NCI-H1092 treated with DMSO at 0.1 percent for 48 hours (cell line): ENCODE data around the gene MTURN.

Experiments used
- DNase-seq: peaks from one replicate; lab custom pipeline; 2025; lab: John Stamatoyannopoulos, UW

Gene MTURN

GRCh38 chr7:30136117-30136731 lies 1.4 kb downstream of the MTURN start:
- DNase-seq, result no peak

GRCh38 chr7:30136743-30137485 lies 2.1 kb downstream of the MTURN start:
- DNase-seq, result no peak

GRCh38 chr7:30139836-30140384 lies 5.1 kb downstream of the MTURN start:
- DNase-seq, result no peak

GRCh38 chr7:30140456-30140855 lies 5.7 kb downstream of the MTURN start:
- peak; percentile 40 for DNase-seq

GRCh38 chr7:30142710-30143109 lies 7.9 kb downstream of the MTURN start:
- DNase-seq, result peak; percentile 54

DNA sequence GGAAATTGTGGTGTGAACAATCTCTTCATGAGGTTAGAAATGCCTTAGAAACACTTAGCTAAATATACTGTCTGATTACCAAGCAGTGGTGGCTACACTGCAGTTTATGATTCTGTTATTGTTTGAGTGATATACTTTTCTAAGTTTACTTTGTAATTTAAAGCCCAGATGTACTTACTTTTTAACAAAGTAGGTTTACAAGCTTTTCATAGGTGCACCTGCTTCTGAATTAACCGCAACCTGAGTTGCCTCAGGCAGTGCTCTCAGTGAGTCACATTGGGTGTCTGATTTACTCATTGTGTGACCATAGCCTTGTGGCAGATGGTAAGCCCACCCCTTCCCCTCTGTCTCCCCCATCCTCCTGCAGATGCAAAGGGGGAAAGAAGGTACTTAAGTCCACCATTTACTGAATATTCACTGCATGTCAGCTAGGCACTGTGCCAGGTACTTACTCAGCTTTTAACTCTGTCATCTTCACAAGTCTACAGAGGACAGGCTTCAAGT lies 9.0 kb downstream of the MTURN start:
- DNase-seq, result peak; percentile 96

- no peak for DNase-seq
Observed at GRCh38 chr7:30144657-30145306, 10.0 kb downstream of the MTURN start.

DNA sequence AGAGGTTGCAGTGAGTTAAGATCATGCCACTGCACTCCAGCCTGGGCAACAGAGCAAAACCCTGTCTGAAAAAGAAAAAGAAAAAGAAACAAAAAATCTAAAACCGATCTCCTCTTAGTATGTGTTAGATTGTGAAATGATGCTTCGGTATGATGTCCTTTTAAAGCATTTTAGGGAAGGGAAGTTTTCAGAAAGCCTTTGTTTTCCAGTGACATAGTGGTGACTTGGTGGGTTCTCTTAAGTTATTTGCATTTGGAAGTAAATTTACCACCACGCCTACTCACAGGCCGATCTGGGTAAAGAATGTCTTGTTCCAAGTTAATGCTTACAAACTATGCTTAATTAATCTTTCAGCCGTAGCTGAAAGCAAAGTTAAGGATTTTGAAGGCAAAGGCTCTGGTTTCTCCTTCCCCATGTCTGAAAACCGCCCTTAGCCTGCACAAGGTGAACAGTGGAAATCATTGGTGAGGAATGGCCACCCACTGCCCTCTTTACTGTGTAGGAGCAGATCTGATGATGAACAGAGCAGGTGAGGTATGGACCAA lies 10.7 kb downstream of the MTURN start:
- no peak for DNase-seq

DNA sequence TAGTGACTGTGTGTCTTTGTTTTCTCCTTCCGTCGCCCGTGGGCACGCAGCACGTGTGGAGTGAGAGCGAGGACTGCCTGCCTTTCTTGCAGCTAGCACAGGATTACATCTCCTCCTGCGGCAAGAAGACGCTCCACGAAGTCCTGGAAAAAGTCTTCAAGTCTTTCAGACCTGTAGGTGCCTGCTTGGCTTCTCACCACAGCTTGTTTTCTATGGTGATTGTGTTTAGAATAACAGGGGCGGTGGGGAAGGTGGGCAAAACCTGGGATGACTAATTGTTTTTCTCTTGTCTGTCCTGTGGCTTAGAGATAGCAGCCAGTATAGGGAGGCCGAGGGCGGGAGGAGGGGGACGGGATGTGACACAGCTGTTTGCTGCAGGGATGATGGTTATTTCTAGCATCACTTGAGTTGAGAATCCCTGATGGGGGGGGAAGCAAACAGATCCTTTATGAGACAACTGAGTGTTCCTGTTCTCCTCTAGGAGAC lies 11.4 kb downstream of the MTURN start:
- DNase-seq, result peak; percentile 46

- DNase-seq, result no peak
Observed at GRCh38 chr7:30147223-30147622, 12.4 kb downstream of the MTURN start.

DNA sequence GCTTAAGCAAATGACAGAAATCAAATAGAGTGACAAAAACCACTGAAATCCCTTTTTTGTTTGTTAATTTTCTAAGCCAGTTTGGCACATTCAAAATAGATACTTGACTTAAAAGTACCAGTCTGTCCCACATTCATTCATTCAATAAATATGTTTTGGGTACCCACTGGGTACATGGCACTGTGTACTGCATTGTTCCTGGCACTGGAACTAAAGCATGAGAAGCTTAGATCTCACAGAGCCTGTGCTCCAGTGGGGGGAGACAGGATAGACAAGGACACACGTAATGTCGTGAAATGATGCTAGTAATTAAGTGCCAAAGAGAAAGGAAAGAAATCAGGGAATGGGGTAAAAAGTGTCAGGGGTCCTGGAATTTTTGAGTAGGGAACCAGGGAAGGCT lies 13.0 kb downstream of the MTURN start:
- DNase-seq, result no peak

DNA sequence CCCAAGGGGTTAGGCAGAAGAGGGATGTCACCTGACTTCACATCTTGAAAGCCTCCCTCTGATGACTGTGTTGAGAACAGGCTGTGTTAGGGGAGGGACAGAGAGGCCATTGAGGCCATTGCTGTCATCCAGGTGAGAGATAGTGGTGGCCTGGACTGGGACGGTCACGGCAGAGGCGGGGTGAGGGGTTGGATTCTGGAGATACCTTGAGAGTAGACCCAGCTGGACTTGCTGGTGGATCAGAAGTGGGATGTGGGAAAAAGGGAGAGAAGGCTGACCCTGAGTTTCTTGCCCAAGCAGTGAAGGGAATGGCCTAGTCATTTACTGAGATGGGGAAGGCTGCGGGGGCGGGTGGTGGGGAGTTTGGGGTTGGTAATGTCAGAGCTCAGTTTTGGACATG lies 13.6 kb downstream of the MTURN start:
- no peak for DNase-seq

DNA sequence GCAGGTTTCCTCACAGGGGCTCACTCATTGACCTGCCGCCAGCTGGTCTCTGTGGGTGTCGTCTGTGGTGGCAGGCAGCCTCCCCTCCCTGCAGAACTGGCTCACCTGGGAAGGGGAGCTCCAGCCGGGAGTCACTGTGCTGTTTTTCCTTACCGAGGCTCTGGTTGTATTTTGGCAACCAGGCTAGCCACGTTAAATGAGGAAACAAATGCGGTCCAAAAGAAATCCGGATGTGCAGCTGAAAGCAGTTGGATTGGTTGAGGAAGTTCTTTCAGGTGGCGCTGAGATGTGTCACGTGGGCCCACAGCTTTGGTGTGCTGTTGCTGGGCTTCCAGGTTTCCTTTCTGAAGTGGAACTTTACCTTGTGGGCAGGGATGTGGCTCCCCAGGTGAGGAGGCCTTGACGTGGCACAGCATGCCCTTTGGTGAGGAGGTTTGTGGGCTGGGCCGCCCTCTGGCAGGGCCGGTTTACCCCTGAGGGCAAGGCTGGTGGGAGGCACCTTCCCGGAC lies 14.2 kb downstream of the MTURN start:
- no peak for DNase-seq

DNA sequence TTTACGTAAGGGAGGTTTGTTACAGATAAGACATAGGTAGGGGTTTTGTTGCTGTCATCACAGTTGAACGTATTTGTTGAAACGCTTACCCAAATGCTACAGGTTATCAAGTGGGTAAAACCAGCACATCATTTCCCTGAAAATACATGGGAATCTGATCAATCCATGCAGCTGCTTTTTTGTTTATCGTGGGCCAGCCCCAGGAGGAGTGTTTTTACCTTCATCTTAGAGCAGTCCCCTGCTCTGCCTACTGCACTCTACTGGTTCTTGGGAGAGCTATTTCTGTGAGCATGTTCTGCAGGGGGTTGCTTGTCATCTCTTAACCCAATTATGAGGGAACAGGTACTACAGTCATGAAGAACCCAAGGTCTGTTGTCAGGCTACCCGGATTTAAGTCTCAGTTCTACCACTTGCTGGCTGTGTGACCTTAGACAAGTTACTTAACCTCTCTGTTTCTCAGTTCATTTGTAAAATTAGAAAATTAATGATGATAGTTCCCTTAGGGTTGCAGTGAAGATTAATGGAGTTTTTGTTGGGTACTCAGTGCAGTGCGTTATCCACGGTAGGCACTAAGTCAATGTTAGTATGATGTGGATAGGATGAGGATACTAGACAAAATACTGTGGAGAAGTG lies 15.0 kb downstream of the MTURN start:
- DNase-seq, result no peak

DNA sequence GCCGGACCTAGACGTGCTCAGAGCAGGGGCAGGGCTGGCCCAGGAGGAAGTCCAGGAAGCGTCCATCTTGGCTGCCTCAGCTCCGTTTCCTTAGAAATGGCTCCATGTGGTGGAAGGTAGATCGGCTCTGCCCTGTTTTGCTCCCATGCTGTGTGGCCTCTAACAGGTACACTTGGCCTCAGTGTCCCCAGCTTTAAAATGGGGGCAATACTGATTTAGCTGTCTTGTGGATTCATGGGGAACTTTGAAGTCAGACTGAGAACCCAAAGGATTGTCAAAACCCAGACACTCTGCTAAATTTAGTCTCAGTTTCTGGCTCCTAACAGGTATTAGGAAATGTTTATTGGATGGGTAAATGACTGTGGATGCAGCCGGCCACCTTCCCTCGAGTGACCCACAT lies 15.9 kb downstream of the MTURN start:
- no peak for DNase-seq

DNA sequence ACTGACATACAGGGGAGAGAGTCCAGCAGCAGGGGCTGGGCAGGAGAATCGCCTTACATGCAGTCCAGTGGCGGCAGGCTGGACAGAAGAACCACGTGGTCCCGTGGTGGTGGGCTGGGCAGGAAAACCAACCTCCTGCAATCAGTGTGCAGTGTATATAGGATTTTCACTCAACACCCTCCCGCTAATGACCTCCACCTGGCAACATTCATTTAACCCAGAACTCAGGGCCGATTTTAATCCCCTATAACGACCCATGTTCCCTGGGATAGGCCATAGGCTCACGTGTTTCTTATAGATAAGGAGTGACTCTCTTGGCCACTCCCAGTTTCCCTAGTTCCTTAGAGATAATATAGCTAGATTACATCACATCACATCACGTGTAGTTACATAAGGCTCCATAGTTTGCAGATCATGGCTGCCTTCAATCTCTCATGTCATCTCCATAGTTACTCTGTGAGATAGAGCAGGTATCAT lies 19.4 kb downstream of the MTURN start:
- no peak for DNase-seq

GRCh38 chr7:30155481-30155880 lies 20.7 kb downstream of the MTURN start:
- DNase-seq, result no peak

DNA sequence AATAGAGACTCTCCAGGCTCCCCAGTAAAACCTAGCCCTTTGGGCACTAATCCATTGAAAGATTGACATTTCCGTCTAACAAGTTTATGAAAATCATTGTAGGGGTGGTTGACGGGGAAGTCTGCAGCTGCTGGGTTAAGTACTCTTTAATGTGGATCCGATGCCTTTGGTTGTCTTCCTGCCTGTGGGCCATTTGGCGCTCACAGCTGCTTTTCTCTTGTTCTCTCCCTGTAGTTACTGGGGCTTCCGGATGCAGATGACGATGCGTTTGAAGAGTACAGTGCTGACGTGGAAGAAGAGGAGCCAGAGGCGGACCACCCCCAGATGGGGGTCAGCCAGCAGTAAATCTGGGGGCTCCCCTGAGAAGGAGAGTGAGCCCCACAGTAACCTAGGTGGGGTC lies 22.4 kb downstream of the MTURN start:
- peak; percentile 59 for DNase-seq

DNA sequence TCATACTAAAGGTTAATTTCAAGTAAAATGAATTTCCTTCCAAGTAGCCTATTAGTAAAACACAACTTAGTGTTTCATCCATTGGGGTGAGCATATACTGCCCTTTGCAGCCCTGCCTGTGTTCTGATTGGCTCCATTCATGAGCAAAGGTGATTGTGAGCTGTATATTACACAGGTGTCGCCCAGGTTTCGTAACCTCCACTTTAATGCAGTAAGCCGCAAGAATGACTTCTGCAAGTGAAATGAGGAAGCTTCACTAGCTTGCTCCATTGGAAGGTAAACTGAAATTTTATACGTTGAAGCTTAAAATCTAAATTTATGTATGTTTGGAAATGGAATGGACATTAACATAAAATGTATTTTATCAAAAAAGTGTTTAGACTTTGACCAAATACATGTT lies 24.4 kb downstream of the MTURN start:
- DNase-seq, result no peak

- peak; percentile 70 for DNase-seq
Observed at GRCh38 chr7:30159698-30160143, 24.9 kb downstream of the MTURN start.

DNA sequence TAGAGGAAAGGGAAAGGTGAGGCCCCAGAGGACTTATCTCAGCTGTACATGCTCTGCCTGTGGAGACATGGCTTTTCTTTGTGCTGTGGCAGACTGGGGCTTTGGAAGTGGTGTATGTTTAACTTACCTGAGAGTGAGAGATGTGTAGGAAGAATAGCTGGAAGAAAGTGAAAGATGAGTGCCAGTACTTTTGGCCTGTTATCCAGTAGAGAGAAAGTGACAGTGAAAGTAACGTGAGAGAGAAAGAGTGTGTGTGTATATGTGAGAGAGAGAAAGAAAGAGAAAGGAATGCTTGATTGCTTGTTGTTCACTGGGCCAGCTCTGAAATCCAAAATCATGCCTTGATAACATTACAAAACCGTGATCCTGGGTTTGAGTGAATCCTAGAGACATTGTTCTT lies 25.5 kb downstream of the MTURN start:
- DNase-seq, result no peak
